ENCODE results near the gene SIM1.

SIM1 gene

DNA sequence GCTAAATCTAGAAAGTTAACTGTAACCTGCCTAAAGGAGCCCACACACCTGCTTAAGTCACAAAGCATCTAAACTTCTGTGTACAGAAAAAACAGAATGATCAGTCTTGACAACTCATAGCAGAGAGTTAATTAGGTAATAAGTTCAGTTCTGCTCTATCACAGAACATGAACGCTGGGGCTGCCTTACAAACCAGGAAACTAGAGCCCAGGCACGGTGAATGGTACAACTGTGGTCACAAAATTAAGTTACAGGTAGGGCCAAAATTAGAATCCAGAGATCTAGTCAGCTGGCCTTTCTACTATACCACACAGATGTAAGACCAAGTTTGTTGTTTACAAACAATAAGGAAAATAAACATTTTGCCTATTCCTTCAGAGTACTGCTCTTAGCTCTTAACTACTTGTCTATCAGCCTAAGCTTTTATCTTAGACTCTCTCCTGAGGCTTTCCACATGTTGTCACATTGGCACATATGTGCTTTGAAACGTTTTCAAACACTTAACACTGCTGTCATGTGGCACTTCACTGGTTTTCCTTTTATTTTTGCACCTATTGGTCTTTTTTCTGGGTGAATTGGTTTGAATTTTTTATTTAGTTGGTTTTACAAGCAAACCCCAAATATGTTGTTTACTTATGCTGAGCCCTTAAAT lies 75.7 kb downstream of the SIM1 start:
- Histone ChIP-seq H3K27ac (ENCODE audit: low read length) (no peak overlapping the region), H3K4me1 (ENCODE audit: insufficient read depth, low read length) (no peaks in the 10 kb centered on the region), H3K9me3 (ENCODE audit: insufficient read depth, low read depth, low read length) (no peaks in the 10 kb centered on the region), H3K9ac (ENCODE audit: low read depth, low read length) (no peak overlapping the region), H3K27me3 (ENCODE audit: insufficient read depth, low read length) (no peaks in the 10 kb centered on the region), H3K4me3 (ENCODE audit: low read length) (no peak overlapping the region), H3K36me3 (ENCODE audit: insufficient read depth, low read depth, low read length) (no peaks in the 10 kb centered on the region)

DNA sequence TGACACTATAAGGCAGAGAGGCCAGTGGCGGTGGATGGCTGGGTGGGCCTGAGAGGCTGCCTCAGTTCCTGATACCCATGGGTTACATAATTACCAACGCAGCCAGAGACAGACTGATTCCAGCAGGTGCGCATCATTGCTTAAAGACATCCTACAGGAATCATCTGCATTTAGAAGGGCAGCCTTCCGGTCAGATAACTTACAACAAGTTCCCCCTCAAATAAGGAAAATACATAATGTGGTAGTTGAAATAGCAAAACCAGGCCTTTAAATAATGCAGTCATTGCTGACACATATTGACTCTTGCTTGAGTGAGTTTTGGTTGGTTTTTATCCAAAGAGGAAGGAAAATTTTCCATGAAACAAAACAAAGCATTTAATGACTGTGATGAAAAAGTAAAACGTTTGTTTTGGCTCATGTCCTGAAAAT lies 81.9 kb downstream of the SIM1 start:
- Histone ChIP-seq H3K27me3 (ENCODE audit: insufficient read depth, low read length) (no peaks in the 10 kb centered on the region), H3K4me3 (ENCODE audit: low read length) (no peak overlapping the region)

DNA sequence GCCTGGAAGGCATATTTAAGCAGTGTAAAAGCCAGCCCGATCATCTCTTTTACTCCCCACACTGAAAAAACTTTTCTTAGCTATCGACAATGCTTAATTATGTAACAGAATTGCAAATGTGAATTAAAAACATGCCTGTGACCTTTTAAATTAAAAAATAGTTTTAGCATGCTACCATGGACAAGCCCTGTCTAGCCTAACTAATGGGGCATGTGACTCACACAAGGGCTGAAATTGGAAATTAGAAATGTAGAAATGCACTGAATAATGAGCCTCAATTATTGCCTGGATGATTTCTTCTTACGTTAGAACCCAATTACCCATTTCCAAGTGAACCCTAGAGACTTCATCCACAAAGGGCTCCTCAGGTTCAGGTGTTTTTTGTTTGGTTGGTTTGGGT lies 82.7 kb downstream of the SIM1 start:
- no peaks in the 10 kb centered on the region for H3K9me3 ChIP-seq (ENCODE audit: insufficient read depth, low read depth, low read length)
- H3K27ac ChIP-seq (ENCODE audit: low read length): no peak overlapping the region
- no peaks in the 10 kb centered on the region for H3K27me3 ChIP-seq (ENCODE audit: insufficient read depth, low read length)
- no peaks in the 10 kb centered on the region for H3K4me1 ChIP-seq (ENCODE audit: insufficient read depth, low read length)
- H3K4me3 ChIP-seq (ENCODE audit: low read length): no peak overlapping the region
- H3K36me3 ChIP-seq (ENCODE audit: insufficient read depth, low read depth, low read length): no peaks in the 10 kb centered on the region
- H3K9ac ChIP-seq (ENCODE audit: low read depth, low read length): no peak overlapping the region

More for the DNA sequence above, 81.9 kb downstream of the SIM1 start:
- no peak overlapping the region for H3K27ac ChIP-seq (ENCODE audit: low read length)
- H3K9me3 ChIP-seq (ENCODE audit: insufficient read depth, low read depth, low read length): no peaks in the 10 kb centered on the region
- no peaks in the 10 kb centered on the region for H3K4me1 ChIP-seq (ENCODE audit: insufficient read depth, low read length)
- H3K36me3 ChIP-seq (ENCODE audit: insufficient read depth, low read depth, low read length): no peaks in the 10 kb centered on the region
- H3K9ac ChIP-seq (ENCODE audit: low read depth, low read length): no peak overlapping the region

DNA sequence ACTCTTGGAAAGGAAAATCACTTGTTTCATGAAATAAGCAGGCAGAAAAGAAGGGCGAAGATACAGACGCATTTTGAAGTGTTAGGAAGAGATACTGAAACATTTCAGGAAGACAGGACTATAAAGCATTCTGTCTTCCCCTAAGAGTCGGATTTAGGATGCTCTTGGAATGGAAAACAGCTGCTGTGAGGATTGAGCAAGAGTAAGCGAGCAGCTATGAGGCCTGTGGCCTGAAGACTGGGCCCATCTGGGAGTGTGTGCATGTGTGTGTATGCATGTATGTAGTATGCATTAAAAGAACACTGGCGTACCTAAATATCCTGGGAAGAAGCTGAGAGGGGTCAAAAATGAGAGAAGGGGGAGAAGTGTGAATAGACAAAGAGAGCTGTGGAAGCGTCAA lies 83.6 kb downstream of the SIM1 start:
- no peaks in the 10 kb centered on the region for H3K36me3 ChIP-seq (ENCODE audit: insufficient read depth, low read depth, low read length)
- H3K27ac ChIP-seq (ENCODE audit: low read length): no peak overlapping the region
- no peak overlapping the region for H3K4me3 ChIP-seq (ENCODE audit: low read length)
- H3K4me1 ChIP-seq (ENCODE audit: insufficient read depth, low read length): no peaks in the 10 kb centered on the region
- H3K9me3 ChIP-seq (ENCODE audit: insufficient read depth, low read depth, low read length): no peaks in the 10 kb centered on the region
- no peaks in the 10 kb centered on the region for H3K27me3 ChIP-seq (ENCODE audit: insufficient read depth, low read length)
- H3K9ac ChIP-seq (ENCODE audit: low read depth, low read length): no peak overlapping the region

DNA sequence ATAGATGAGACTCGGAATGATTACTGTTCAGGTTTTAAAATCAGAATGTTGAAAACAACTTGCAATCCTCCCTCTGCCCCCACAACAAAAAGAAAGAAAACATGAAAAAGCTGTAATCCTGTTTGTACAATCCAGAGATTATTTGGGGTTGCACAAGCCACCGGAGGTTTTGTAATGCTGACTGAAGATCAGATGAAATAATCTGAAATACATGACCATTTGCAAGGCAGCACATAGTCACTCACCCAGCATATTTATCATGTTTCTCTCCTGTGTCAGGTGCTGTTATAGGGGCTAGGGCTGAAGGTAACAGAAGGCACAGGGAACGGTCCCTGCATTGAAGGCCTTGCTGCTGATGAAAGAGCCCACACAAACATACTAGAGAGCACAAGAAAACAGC lies 85.3 kb downstream of the SIM1 start:
- H3K4me1 ChIP-seq (ENCODE audit: insufficient read depth, low read length): no peaks in the 10 kb centered on the region
- H3K27me3 ChIP-seq (ENCODE audit: insufficient read depth, low read length): no peaks in the 10 kb centered on the region
- H3K9ac ChIP-seq (ENCODE audit: low read depth, low read length): no peak overlapping the region
- H3K4me3 ChIP-seq (ENCODE audit: low read length): no peak overlapping the region
- no peaks in the 10 kb centered on the region for H3K9me3 ChIP-seq (ENCODE audit: insufficient read depth, low read depth, low read length)
- H3K36me3 ChIP-seq (ENCODE audit: insufficient read depth, low read depth, low read length): no peaks in the 10 kb centered on the region
- no peak overlapping the region for H3K27ac ChIP-seq (ENCODE audit: low read length)

DNA sequence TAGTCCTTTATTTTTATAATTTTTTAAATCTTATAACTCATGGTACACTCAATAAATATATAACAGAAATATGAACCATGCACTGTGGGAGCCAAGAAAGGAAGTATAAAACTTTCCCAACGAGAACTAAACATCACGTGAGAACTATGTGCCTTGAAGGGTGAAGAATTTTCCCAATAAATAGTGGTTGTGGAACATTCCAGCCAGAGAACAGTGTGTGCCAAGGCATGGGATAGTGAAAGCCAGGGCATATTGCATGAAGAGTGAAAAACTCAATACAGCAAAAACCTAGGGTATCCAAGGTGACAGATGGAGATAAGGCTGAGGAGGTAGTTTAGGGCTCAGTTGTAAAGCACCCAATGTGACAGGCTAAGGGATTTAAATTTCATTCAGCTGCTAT lies 86.1 kb downstream of the SIM1 start:
- Histone ChIP-seq H3K4me3 (ENCODE audit: low read length) (no peak overlapping the region), H3K4me1 (ENCODE audit: insufficient read depth, low read length) (no peaks in the 10 kb centered on the region), H3K36me3 (ENCODE audit: insufficient read depth, low read depth, low read length) (no peaks in the 10 kb centered on the region)

DNA sequence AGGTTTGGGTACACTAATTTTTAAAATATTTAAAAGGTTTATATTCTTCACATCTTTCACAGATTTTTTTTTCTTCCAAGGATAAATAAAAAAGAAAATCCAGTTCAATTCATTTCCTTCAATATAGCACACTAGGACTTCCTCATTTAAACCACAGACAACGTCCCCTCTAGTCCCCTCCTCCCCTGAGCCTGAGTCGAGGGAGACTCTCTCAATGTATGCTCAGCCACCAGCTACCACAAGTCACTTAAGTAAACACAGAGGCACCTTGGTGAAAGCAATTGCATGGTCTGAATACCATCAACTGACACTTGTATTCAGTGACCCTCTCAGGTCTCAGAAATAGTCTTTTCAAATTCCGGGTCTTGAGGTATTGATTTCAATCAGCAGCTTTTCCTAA lies 88.6 kb downstream of the SIM1 start:
- no peak overlapping the region for H3K27ac ChIP-seq (ENCODE audit: low read length)

More for the DNA sequence above, 86.1 kb downstream of the SIM1 start:
- Histone ChIP-seq H3K9ac (ENCODE audit: low read depth, low read length) (no peak overlapping the region), H3K9me3 (ENCODE audit: insufficient read depth, low read depth, low read length) (no peaks in the 10 kb centered on the region), H3K27me3 (ENCODE audit: insufficient read depth, low read length) (no peaks in the 10 kb centered on the region), H3K27ac (ENCODE audit: low read length) (no peak overlapping the region)

DNA sequence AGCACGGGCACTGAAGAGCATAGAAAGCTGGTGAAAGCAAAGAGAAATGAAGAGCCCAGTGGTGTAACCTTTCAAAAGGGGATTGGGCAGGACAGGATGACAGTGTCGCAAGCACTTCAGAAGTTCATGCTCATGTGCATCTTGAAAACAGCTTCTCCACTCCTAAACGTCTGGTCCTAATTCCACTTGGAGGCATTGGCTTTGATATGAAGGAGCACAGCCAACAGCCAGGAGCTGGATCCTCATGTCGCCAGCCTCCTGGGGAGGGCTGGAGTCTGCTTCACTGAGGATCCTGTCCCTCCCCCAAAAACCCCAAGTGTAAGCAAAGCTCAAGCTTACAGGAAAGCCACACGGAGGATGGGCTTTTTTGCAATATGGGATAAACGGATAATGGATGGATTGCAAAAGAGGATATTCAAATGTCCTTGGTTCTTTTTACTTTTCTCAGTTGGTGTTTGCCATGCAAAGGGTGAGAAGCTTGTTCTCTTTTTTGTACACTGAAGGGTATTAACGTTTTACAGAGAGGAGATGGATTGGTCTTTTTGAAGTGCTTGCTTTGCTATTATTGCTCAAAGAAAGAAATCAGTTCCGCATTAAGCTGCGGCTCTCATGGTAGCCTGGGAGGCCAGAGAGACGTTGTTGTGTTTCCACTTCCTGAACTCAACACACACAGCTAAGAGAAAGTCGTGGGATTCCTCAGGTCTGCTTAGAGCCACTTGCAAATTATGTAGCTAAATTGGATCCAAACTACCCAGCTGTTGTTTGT lies 92.2 kb downstream of the SIM1 start:
- Histone ChIP-seq H3K4me1 (ENCODE audit: insufficient read depth, low read length) (peaks cover 10% of the 10 kb centered on the region; the same call in 1 of the 2 replicates), H3K27ac (ENCODE audit: low read length) (no peak overlapping the region), H3K9ac (ENCODE audit: low read depth, low read length) (no peak overlapping the region), H3K9me3 (ENCODE audit: insufficient read depth, low read depth, low read length) (no peaks in the 10 kb centered on the region), H3K36me3 (ENCODE audit: insufficient read depth, low read depth, low read length) (no peaks in the 10 kb centered on the region), H3K27me3 (ENCODE audit: insufficient read depth, low read length) (no peaks in the 10 kb centered on the region), H3K4me3 (ENCODE audit: low read length) (no peak overlapping the region)

More for the DNA sequence above, 88.6 kb downstream of the SIM1 start:
- Histone ChIP-seq H3K27me3 (ENCODE audit: insufficient read depth, low read length) (no peaks in the 10 kb centered on the region), H3K9me3 (ENCODE audit: insufficient read depth, low read depth, low read length) (no peaks in the 10 kb centered on the region), H3K4me1 (ENCODE audit: insufficient read depth, low read length) (peaks cover 10% of the 10 kb centered on the region; the same call in 1 of the 2 replicates), H3K9ac (ENCODE audit: low read depth, low read length) (no peak overlapping the region), H3K36me3 (ENCODE audit: insufficient read depth, low read depth, low read length) (no peaks in the 10 kb centered on the region), H3K4me3 (ENCODE audit: low read length) (no peak overlapping the region)

DNA sequence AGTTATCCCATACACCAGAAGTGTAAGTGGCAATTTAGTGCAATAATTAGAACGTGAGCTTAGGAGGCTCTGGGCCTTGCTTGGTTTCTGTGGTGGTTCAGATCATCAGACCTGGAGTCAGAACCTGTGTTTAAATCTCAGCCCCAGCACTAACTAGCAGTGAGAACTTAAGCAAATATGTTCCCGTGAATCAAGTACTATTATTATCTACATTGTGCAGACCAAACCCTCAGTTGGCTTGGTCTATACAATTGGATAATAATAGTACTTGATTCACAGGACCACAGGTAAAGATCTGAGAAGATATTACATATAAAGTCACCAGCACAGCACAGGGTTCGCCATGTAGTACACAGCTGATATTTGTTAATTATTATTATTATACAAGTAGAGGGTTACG lies 93.1 kb downstream of the SIM1 start:
- Histone ChIP-seq H3K4me1 (ENCODE audit: insufficient read depth, low read length) (peaks cover 10% of the 10 kb centered on the region; the same call in 1 of the 2 replicates), H3K27me3 (ENCODE audit: insufficient read depth, low read length) (no peaks in the 10 kb centered on the region), H3K4me3 (ENCODE audit: low read length) (no peak overlapping the region), H3K9me3 (ENCODE audit: insufficient read depth, low read depth, low read length) (no peaks in the 10 kb centered on the region), H3K27ac (ENCODE audit: low read length) (no peak overlapping the region), H3K36me3 (ENCODE audit: insufficient read depth, low read depth, low read length) (no peaks in the 10 kb centered on the region), H3K9ac (ENCODE audit: low read depth, low read length) (no peak overlapping the region)

DNA sequence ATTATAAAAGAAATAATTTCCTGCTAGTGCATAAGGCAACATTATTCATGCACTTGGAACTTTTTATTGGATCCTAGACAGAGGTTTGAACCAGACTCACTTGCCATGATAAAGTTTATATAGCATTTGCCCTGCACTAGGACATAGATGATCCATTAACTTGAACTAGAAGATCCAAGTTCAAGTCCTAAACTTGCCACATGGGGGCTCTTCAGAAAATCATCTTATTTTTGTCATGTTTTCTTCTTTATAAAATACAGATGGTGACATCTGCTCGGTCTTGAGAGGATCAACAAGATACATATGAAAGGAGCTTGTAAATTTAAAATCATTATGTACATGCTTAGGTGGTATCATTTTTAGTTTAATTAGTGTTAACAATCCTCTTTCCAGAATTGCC lies 94.5 kb downstream of the SIM1 start:
- no peaks in the 10 kb centered on the region for H3K9me3 ChIP-seq (ENCODE audit: insufficient read depth, low read depth, low read length)
- no peaks in the 10 kb centered on the region for H3K27me3 ChIP-seq (ENCODE audit: insufficient read depth, low read length)
- H3K4me1 ChIP-seq (ENCODE audit: insufficient read depth, low read length): peaks cover 10% of the 10 kb centered on the region; the same call in 1 of the 2 replicates
- H3K9ac ChIP-seq (ENCODE audit: low read depth, low read length): no peak overlapping the region
- no peaks in the 10 kb centered on the region for H3K36me3 ChIP-seq (ENCODE audit: insufficient read depth, low read depth, low read length)
- no peak overlapping the region for H3K4me3 ChIP-seq (ENCODE audit: low read length)
- H3K27ac ChIP-seq (ENCODE audit: low read length): no peak overlapping the region

DNA sequence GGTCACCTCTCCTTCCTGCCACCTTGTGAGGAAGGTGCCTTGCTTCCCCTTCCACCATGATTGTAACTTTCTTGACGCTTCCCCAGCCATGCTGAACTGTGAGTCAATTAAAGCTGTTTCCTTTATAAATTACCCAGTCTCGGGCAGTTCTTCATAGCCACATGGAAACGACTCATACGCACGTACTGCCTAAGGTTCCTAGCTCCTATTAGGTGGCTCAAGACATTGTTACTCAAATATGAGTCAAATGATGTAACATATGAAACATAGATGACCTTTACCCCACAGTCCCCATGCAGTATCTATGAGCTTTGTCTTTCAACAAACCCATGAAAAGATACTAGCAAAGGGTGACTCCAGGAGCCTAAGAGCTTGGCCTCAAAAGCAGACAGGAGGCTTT lies 98.3 kb downstream of the SIM1 start:
- no peak overlapping the region for H3K27ac ChIP-seq (ENCODE audit: low read length)
- no peaks in the 10 kb centered on the region for H3K9me3 ChIP-seq (ENCODE audit: insufficient read depth, low read depth, low read length)
- H3K4me3 ChIP-seq (ENCODE audit: low read length): no peak overlapping the region
- H3K36me3 ChIP-seq (ENCODE audit: insufficient read depth, low read depth, low read length): no peaks in the 10 kb centered on the region
- no peak overlapping the region for H3K9ac ChIP-seq (ENCODE audit: low read depth, low read length)
- peaks cover 11% of the 10 kb centered on the region for H3K4me1 ChIP-seq (ENCODE audit: insufficient read depth, low read length)
- no peaks in the 10 kb centered on the region for H3K27me3 ChIP-seq (ENCODE audit: insufficient read depth, low read length)

DNA sequence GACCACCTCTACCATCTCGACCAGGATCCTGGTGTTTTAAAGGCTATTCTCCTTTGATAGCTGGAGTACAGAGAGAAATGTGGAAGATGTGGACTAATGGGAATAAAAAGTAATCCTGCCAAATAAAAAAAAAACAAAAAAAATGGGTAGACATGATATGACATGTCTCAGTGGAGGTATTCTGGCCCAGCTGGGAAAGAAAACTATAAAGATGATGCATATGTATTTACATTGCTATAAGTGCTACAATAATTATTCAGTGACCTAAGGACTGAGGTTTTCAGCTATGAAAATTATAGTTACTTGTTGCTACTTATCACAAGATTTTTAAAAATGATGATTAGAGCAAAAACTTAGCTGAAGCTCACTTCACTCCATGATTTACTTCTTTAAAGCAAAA lies 101.1 kb downstream of the SIM1 start:
- Histone ChIP-seq H3K27ac (ENCODE audit: low read length) (no peak overlapping the region), H3K4me1 (ENCODE audit: insufficient read depth, low read length) (peaks cover 11% of the 10 kb centered on the region), H3K4me3 (ENCODE audit: low read length) (no peak overlapping the region), H3K36me3 (ENCODE audit: insufficient read depth, low read depth, low read length) (no peaks in the 10 kb centered on the region), H3K9me3 (ENCODE audit: insufficient read depth, low read depth, low read length) (no peaks in the 10 kb centered on the region), H3K9ac (ENCODE audit: low read depth, low read length) (no peak overlapping the region), H3K27me3 (ENCODE audit: insufficient read depth, low read length) (no peaks in the 10 kb centered on the region)

Measured in iPS-20b (cell line).